ENCODE results near the gene NRF1.

DNA sequence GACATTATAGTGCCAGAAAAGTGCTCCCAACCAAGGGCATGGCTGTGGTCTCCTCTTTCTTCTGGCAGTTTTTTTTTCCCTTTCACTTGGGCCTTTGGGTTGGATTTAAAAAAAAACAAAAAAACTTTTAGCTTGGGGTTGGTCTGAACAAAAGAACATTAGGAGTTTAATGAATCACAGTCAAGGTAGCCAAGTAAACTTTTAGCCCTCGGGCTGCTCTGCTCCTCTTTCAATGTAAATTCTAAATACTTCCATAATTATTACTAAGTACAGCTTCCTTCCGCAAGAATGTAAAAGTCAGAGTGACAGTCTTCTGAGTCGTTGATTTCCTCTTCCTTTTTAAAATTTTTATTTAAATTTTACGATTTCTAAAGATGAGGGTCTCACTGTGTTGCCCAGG, 79.2 kb downstream of the NRF1 start:
- TF ChIP-seq, protein P1, sequence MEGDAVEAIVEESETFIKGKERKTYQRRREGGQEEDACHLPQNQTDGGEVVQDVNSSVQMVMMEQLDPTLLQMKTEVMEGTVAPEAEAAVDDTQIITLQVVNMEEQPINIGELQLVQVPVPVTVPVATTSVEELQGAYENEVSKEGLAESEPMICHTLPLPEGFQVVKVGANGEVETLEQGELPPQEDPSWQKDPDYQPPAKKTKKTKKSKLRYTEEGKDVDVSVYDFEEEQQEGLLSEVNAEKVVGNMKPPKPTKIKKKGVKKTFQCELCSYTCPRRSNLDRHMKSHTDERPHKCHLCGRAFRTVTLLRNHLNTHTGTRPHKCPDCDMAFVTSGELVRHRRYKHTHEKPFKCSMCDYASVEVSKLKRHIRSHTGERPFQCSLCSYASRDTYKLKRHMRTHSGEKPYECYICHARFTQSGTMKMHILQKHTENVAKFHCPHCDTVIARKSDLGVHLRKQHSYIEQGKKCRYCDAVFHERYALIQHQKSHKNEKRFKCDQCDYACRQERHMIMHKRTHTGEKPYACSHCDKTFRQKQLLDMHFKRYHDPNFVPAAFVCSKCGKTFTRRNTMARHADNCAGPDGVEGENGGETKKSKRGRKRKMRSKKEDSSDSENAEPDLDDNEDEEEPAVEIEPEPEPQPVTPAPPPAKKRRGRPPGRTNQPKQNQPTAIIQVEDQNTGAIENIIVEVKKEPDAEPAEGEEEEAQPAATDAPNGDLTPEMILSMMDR (IDR thresholded peaks at IDR 0.05), result no peak
- no peak for TF ChIP-seq POLR2A (IDR thresholded peaks at IDR 0.05)

Data from vagina (tissue), 2 donors.